GM23338 (cell line): ENCODE data around the gene THADA.

ENCODE experiments used
- EZH2 ChIP-seq: fragments of 200-600 bp; sonication (generic); IDR thresholded peaks from one replicate; pipeline ENCODE4 v1.8.0; 2017; ENCODE audit warnings: antibody characterized with exemption, mild to moderate bottlenecking, low read depth; ENCODE audit not compliant: unreplicated experiment
- EZH2phosphoT487 ChIP-seq: fragments of 200-600 bp; sonication (generic); IDR thresholded peaks from one replicate; pipeline ENCODE4 v1.8.1; 2018; ENCODE audit warnings: antibody characterized with exemption; ENCODE audit not compliant: unreplicated experiment
- POLR2AphosphoS5 ChIP-seq: IDR thresholded peaks from 2 replicates; pipeline ENCODE4 v1.6.1; 2016; ENCODE audit warnings: antibody characterized with exemption, low read depth
- STAT1 ChIP-seq: IDR thresholded peaks from one replicate; pipeline ENCODE4 v1.6.1; 2016; ENCODE audit warnings: antibody characterized with exemption; ENCODE audit not compliant: unreplicated experiment
- ZNF331 ChIP-seq: fragments of 250-450 bp; sonication (Bioruptor Pico); IDR thresholded peaks from 2 replicates; pipeline ENCODE4 v1.5.0; 2020; ENCODE audit warnings: low read depth, mild to moderate bottlenecking, moderate library complexity
- TF ChIP-seq, protein P1 (sequence below), 2 experiments: fragments of 200-600 bp in 1 of 2; sonication (generic) in 1 of 2; conservative IDR thresholded peaks; 2 replicates each; pipeline versions ENCODE4 v1.5.1 to v1.6.1; 2016 to 2017; ENCODE audit warnings: antibody characterized with exemption in 2 of 2, low read depth in 2 of 2, mild to moderate bottlenecking in 2 of 2, moderate library complexity in 1 of 2
- TF ChIP-seq, protein P2 (sequence below): IDR thresholded peaks from one replicate; pipeline ENCODE4 v1.6.1; 2018; ENCODE audit warnings: antibody characterized with exemption; ENCODE audit not compliant: unreplicated experiment

DNA sequence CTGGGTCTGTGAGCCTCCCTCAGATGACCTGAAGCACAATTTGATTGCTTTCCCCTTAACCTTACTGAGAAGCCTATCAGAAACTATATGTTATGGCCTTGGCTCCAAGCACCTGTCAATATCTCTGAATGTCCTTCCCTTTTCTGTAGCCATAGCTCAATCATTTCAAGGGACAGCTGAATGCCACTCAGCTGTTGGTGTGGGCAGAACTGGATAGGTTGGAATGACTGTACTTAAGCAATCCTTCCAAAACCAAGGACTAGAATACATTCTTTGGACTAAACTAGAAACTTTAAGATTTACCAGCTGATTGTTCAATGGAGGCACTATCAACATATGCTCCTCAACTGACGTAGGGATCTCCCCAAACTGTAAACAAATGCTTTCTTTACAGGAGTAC, 159.4 kb downstream of the THADA start:
- TF ChIP-seq, protein P1, sequence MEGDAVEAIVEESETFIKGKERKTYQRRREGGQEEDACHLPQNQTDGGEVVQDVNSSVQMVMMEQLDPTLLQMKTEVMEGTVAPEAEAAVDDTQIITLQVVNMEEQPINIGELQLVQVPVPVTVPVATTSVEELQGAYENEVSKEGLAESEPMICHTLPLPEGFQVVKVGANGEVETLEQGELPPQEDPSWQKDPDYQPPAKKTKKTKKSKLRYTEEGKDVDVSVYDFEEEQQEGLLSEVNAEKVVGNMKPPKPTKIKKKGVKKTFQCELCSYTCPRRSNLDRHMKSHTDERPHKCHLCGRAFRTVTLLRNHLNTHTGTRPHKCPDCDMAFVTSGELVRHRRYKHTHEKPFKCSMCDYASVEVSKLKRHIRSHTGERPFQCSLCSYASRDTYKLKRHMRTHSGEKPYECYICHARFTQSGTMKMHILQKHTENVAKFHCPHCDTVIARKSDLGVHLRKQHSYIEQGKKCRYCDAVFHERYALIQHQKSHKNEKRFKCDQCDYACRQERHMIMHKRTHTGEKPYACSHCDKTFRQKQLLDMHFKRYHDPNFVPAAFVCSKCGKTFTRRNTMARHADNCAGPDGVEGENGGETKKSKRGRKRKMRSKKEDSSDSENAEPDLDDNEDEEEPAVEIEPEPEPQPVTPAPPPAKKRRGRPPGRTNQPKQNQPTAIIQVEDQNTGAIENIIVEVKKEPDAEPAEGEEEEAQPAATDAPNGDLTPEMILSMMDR (conservative IDR thresholded peaks at IDR 0.05; ENCODE audit: low read depth in 2 of 2), result no peak
- TF ChIP-seq EZH2phosphoT487 (no peak), EZH2 (no peak), POLR2AphosphoS5 (no peak), ZNF331 (CRISPR knock-in tag) (no peak), STAT1 (no peak)
- TF ChIP-seq, protein P2, sequence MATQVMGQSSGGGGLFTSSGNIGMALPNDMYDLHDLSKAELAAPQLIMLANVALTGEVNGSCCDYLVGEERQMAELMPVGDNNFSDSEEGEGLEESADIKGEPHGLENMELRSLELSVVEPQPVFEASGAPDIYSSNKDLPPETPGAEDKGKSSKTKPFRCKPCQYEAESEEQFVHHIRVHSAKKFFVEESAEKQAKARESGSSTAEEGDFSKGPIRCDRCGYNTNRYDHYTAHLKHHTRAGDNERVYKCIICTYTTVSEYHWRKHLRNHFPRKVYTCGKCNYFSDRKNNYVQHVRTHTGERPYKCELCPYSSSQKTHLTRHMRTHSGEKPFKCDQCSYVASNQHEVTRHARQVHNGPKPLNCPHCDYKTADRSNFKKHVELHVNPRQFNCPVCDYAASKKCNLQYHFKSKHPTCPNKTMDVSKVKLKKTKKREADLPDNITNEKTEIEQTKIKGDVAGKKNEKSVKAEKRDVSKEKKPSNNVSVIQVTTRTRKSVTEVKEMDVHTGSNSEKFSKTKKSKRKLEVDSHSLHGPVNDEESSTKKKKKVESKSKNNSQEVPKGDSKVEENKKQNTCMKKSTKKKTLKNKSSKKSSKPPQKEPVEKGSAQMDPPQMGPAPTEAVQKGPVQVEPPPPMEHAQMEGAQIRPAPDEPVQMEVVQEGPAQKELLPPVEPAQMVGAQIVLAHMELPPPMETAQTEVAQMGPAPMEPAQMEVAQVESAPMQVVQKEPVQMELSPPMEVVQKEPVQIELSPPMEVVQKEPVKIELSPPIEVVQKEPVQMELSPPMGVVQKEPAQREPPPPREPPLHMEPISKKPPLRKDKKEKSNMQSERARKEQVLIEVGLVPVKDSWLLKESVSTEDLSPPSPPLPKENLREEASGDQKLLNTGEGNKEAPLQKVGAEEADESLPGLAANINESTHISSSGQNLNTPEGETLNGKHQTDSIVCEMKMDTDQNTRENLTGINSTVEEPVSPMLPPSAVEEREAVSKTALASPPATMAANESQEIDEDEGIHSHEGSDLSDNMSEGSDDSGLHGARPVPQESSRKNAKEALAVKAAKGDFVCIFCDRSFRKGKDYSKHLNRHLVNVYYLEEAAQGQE, result no peak
